Progenitor cell of endocrine pancreas (in vitro differentiated cells): ENCODE measurements around the gene CCDC8. TPM values are rescaled to one million over a fixed set of nuclear protein-coding genes. Genes with fewer than 3 reads are reported as not detected.

Experiments
- DNase-seq: peaks from one replicate; pipeline ENCODE4 v3.0.0; 2021; ENCODE audit warnings: low spot score; ENCODE audit not compliant: unreplicated experiment
- H3K27ac Mint-ChIP-seq: 2 replicates; pipeline ENCODE4 v1.8.0; 2021; ENCODE audit warnings: mild to moderate bottlenecking, moderate library complexity, mixed read lengths
- H3K27me3 Mint-ChIP-seq: 2 replicates; pipeline ENCODE4 v1.8.0; 2021; ENCODE audit warnings: mixed read lengths
- H3K36me3 Mint-ChIP-seq: 2 replicates; pipeline ENCODE4 v1.8.0; 2022; ENCODE audit warnings: mixed read lengths; ENCODE audit not compliant: insufficient read depth
- H3K4me1 Mint-ChIP-seq: 2 replicates; pipeline ENCODE4 v1.8.0; 2021; ENCODE audit warnings: low read depth, mixed read lengths
- H3K4me3 Mint-ChIP-seq: 2 replicates; pipeline ENCODE4 v1.8.0; 2021; ENCODE audit warnings: low read depth, mild to moderate bottlenecking, moderate library complexity, mixed read lengths
- H3K9me3 Mint-ChIP-seq: 2 replicates; pipeline ENCODE4 v1.8.0; 2021; ENCODE audit warnings: low read depth, mixed read lengths
- total RNA-seq: library from RNA; stranded (reverse); gene quantifications from 2 replicates; pipeline ENCODE4 v1.2.1, GENCODE V29; 2021
- TF ChIP-seq, protein P1 (sequence below): fragments of 200-600 bp; sonication (generic); IDR thresholded peaks from one replicate; pipeline ENCODE4 v1.5.0; 2021; ENCODE audit warnings: antibody characterized with exemption, mild to moderate bottlenecking; ENCODE audit not compliant: unreplicated experiment

CCDC8 gene
- total RNA-seq, 1 donor from 2014 or later: 33.8 TPM

DNA sequence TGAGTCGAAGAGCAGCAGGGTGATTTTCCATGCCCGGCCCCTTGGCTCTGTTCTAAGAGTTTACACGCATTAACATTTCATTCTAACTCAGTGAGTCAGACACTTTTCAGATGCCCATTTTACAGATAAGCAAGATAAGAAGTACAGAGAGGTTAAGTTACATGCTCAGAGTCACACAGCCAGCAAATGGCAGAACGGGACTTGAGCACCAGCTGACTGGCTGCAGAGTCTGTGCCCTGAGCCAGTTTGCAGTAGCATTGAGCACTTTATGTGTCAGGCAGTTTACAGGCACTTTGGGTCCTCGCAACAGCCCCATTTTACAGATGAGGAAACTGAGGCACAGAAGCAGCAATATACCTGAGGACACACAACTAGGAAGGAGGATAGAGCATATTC is 19.0 kb downstream of the CCDC8 start:
- Mint-ChIP-seq H3K27me3 (no peaks in the 10 kb centered on the region), H3K4me1 (no peaks in the 10 kb centered on the region), H3K9me3 (no peaks in the 10 kb centered on the region), H3K27ac (no peak overlapping the region), H3K4me3 (no peak overlapping the region), H3K36me3 (peaks cover 13% of the 10 kb centered on the region)
- DNase-seq: no peak
- TF ChIP-seq, protein P1, sequence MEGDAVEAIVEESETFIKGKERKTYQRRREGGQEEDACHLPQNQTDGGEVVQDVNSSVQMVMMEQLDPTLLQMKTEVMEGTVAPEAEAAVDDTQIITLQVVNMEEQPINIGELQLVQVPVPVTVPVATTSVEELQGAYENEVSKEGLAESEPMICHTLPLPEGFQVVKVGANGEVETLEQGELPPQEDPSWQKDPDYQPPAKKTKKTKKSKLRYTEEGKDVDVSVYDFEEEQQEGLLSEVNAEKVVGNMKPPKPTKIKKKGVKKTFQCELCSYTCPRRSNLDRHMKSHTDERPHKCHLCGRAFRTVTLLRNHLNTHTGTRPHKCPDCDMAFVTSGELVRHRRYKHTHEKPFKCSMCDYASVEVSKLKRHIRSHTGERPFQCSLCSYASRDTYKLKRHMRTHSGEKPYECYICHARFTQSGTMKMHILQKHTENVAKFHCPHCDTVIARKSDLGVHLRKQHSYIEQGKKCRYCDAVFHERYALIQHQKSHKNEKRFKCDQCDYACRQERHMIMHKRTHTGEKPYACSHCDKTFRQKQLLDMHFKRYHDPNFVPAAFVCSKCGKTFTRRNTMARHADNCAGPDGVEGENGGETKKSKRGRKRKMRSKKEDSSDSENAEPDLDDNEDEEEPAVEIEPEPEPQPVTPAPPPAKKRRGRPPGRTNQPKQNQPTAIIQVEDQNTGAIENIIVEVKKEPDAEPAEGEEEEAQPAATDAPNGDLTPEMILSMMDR: no peak

DNA sequence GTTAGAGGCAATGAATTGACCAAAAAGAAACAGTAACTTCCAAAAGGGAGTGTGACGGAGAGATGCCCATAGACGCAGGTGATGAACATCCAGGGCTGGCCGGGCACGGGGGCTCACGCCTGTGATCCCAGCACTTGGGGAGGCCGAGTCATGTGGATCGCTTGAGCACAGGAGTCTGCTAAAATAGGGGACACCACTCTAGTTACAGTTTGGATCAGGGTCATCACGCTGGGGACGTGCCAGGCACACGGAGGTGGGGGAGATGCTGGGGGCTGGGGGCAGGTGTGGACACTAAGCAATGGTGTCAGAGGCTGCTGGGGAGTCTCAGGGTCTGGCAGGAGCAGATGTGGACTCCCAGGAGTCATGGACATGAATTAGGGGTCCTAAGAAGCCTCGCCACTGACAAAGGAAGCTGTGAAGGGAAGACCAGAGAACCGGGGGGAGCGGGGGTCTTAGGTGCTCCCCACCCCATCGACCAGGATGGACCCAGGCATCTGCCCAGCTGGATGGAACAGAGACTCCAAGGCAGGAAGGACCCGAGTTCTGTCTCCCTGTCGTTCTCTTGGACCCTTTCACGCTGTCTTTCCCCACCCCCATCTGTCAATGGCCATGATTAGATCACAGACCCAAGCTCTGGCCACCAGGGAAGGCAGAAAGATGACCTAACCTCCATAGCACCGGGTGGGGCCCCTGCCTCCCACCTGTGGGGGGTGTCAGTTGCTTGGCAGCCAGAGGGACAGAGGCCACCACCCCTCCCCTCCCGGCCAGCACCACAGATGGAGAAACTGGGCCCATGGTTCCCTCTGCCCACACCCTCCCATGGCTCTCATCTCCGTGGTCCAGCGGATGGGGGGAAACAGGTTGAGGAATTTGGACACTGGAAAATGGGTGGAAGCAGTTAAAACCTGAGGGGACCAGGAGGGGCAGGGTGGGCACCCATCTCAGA is 19.6 kb downstream of the CCDC8 start:
- no peak overlapping the region for H3K27ac Mint-ChIP-seq
- no peak for DNase-seq
- H3K4me3 Mint-ChIP-seq: no peak overlapping the region
- H3K36me3 Mint-ChIP-seq: peaks cover 15% of the 10 kb centered on the region
- no peaks in the 10 kb centered on the region for H3K9me3 Mint-ChIP-seq
- TF ChIP-seq, protein P1: no peak
- no peaks in the 10 kb centered on the region for H3K4me1 Mint-ChIP-seq
- no peaks in the 10 kb centered on the region for H3K27me3 Mint-ChIP-seq

DNA sequence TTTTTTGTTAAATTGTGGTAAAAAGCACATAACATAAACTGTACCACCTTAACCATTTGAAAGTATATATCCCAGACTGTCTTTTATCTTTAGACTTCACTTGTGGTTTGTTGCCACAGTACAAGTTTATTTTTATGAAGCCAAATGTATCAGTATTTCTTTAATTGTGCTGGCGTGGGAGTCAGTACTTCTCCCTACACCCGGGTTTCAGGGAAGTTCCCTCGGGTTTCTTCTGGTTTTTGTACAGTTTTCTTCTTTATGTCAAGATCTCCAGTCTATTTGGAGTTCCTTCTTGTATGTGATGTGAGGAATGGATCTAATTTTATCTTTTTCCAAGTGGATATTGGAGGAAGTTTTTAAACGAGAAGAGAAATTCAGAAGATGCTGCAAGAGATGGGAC is 20.5 kb downstream of the CCDC8 start:
- no peak for DNase-seq
- Mint-ChIP-seq H3K9me3 (no peaks in the 10 kb centered on the region), H3K36me3 (peaks cover 22% of the 10 kb centered on the region), H3K27me3 (no peaks in the 10 kb centered on the region), H3K4me3 (no peak overlapping the region), H3K27ac (no peak overlapping the region), H3K4me1 (no peaks in the 10 kb centered on the region)
- TF ChIP-seq, protein P1: no peak

DNA sequence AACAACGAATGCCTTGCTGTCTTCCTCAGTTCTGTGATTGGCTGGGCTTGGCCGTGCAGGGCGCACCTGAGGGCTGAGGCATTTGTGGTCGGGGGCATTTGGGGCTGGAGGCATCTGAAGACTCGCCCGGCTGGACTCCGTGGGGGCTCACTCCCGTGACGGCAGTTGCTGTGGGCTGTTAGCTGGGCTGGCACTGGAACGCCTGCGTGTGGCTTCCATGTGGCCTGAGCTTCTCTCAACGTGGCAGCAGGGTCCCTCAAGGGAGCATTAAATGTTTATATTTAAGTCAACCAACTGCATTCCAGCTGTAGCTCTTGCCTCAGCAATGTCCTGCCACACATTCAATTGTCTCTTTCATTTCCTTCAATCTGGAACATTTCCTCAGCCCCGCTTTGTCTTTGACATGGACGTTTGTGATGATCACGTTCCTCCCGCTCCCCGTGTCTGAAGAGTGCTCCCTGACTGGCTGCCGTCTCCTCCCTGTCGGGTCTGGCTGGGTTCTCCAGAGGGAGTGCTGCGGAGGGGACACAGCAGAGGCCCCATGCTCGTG is 21.0 kb downstream of the CCDC8 start:
- no peak for DNase-seq
- H3K27me3 Mint-ChIP-seq: no peaks in the 10 kb centered on the region
- no peaks in the 10 kb centered on the region for H3K9me3 Mint-ChIP-seq
- TF ChIP-seq, protein P1: no peak
- H3K4me3 Mint-ChIP-seq: no peak overlapping the region
- no peaks in the 10 kb centered on the region for H3K4me1 Mint-ChIP-seq
- peaks cover 26% of the 10 kb centered on the region for H3K36me3 Mint-ChIP-seq
- no peak overlapping the region for H3K27ac Mint-ChIP-seq

DNA sequence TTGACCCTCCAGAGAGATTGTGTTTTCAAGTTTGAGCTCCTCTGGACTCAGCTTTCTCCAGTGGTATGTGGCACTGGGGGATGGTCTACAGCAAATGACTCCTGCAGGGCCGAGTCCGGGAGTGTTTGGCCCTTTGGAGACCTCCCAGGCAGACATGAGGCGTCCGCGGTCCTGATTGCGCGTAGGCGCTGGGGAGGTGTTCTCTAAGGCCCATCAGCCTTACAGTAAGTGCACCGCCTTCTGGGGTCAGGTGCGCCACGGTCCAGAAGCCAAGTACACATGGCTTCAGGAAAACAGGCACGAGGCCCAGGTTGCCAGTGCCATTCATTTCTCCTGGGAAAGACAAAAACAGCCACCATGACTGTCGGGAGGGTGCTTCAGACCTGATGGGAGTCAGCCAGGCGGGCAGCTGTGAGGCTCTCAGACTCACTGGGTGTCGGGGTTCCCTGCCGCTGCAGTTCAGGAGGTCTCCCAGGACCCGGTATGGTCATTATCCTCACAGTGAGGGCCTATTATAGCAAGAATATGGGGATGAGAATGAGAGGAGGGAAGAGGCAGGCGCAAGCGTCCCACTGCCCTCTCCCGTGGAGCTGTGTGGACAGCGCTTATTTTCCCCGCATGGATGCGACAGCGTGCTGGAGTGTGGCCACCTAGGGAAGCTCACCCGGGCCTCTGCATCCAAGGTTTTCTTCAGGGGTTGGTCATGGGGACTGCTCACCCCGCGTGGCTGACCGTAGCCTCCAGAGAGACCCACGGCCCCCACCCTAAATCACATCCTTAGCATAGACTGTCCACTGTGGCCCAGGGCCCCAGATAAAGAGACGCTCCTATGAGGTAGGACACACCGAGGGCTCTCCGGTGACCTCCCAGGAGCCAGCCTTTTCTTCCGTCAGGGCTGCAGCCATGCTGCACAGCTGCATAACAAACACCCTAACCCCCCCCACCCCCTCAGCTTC is 21.8 kb downstream of the CCDC8 start:
- Mint-ChIP-seq H3K27me3 (no peaks in the 10 kb centered on the region), H3K9me3 (no peaks in the 10 kb centered on the region), H3K27ac (peak overlapping the region; percentile 54), H3K4me1 (no peaks in the 10 kb centered on the region), H3K36me3 (peaks cover 30% of the 10 kb centered on the region), H3K4me3 (no peak overlapping the region)
- TF ChIP-seq, protein P1: no peak
- DNase-seq: no peak
